A172 (cell line): Measurements from ENCODE around the gene SLC16A14. TPM values are rescaled to one million over a fixed set of nuclear protein-coding genes. Genes with fewer than 3 reads are reported as not detected.

Experiments used
- DNase-seq: peaks from one replicate; pipeline ENCODE4 v3.0.0-alpha.2; 2015; ENCODE audit warnings: low spot score
- total RNA-seq: library from RNA; depleted of rRNA; stranded (reverse); fragments of >200 nt; shearing (Covaris generic); gene quantifications from 2 replicates; pipeline ENCODE4 v1.2.3, GENCODE V29; 2014; rRNA removed

Gene SLC16A14
- total RNA-seq, 1 experiment from 2014 or later, result not detected

DNA sequence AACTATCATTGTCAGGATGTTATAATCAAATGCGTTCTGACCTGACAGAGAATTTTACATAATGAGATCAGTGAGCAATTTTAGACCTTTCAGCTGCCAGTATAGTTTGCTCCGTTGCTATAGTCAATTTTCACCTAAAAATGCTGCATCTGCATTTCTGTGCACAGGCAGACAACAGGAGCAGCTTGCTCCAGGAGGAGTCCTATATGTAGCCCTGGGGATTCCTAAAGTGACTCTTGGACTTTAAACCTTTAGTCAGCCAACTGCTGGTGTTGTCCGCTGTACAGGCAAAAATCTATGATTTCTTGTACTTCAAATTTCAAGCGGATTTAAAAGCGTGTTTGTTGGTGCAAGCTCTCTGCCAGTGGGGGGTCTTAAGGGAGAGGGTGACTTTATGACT lies 25.7 kb downstream of the SLC16A14 start:
- DNase-seq, result no peak

DNA sequence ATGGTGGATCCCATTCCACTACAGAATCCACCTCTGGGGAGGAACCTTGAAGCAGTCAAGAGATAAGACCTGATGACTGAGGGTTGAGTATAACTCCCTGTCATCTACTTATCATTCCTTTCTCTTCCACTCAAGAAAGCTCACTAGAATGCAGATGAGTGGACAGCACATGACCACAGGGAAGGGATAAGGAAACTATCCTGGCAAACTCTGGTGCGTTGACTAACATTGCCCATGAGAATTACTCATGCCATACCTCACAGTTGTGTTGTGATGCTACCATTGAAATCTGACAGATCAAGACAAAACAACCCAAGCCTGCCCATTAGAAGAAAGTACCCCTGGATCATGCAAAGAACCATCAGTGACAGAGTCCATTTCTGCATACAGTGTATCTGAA lies 26.5 kb downstream of the SLC16A14 start:
- peak; percentile 24 for DNase-seq

DNA sequence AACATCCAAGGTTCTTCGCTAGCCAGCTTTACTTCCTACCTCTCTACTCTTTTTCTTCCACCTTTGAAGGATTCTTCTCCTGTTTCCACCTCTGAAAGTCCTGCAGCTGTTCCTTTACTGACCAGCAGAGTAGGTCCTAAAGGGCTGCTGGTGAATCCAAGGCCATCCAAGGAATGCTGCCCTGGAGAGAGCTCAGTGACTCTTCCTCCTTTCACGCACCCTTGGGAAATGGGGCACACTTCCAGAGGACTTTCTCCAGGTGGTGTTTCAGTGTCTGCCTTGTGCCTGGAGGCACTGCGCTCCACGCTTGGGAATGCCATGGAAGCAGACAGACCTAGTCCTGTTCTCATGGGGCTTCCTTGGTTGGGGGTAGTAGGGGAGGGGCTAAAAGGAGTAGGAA lies 45.4 kb downstream of the SLC16A14 start:
- DNase-seq, result no peak

DNA sequence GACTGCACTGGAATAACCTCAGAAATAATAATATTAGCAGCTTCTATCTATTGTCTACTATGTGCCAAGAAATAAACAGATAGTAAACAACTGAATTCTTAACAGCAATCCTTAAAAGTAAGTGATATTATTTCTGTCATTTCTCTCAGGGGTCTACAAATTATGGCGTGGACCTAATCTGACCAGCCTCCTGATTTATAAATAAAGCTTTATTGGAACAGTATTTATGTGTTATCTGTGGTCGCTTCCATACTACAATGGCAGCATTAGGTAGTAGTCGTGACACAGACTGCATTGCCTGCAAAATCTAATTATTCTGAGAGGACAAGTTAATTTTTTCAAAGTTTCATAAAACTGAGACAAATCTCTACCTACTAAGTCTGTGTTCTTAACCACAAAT lies 49.0 kb downstream of the SLC16A14 start:
- DNase-seq, result no peak

DNA sequence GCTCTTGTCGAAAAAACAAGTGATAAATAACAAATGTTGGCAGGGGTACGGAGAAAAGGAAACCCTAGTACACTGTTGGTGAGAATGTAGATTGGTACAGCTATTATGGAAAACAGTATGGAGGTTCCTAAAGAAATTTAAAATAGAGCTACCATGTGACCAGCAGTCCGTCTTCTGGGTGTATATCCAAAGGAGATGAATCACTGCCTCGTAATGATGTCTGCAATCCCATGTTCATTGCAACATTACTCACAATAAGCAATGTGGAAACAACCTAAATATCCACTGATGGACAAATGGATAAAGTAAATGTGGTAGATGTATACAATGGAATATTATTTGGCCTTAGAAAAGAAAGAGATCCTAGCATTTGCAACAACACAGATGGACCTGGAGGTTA lies 50.6 kb downstream of the SLC16A14 start:
- peak; percentile 68 for DNase-seq

DNA sequence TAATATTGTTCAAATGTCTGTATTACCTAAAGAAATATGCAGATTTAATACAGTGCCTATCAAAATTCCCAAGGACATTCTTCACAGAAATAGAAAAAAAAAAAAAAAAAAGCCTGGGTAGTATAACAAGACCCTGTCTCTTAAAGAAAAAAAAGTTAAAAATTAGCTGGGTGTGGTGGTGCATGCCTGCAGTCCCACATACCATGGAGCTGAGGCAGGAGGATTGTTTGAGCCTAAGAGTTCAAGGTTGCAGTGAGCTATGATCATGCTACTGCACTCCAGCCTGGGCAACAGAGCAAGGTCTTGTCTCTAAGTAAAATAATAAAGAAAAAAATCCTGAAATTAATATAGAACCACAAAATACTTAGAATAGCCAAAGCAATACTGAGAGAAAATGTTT lies 51.9 kb downstream of the SLC16A14 start:
- no peak for DNase-seq

DNA sequence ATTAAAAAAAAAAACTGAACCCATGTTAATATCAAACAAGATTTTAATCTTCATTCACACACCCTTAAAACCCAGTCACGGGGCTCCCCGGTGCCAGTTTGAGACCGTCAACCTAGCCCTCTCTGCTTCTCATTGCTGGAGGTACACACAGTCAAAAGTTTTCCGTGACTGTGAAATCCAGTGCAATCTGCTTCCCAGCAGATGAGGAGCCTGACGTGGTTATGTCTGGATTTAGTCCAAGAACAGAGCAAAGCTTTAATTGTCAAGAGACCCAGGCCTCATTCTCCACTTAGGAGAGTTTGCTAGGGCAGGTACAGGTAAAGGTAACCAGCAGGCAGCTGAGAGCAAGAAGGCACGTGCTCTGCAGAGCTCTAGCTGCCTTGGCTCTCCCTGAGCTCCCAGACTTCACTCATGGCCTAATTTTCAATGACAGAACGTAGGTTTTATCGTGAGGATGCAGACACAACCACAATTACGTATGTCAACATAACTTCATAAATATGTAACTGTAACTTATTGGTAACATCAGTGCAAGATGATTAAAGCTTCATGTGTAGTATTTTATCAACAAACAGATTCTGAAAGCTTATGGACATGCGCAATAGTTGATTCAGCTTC lies 56.3 kb downstream of the SLC16A14 start:
- no peak for DNase-seq

DNA sequence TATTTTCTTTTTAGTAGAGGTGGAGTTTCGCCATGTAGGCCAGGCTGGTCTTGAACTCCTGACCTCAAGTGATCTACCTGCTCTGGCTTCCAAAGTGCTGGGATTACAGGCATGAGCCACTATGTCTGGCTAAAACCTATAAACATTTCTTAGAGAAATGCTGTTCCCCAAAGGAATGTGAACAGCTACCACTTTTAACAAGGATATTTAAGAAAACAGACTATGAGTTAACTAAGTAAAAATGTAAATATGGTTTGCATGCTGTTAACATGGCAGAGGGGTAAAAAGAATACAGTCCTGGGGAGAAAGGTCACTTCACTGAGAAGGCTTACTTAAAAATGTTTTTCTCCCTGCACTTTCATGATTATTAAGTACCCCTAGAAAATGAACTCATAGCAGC lies 57.1 kb downstream of the SLC16A14 start:
- DNase-seq, result peak; percentile 9

DNA sequence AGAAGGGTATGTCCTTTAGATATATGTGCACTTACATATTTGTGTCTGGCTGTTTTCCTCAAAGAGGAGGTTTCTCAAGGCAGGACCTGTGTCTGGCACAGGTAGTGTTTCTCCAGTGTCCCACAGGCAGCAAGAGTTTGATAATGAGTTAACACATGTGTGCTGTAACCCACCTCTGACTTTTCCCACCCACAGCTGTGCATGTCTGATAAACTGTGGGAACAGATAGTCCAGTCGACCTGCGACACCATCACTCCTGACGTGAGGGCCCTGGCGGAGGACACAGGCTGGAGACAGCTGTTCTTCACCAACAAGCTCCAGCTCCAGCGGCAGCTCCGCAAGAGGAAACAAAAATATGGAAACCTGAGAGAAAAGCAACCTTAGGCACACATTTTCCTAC lies 58.2 kb downstream of the SLC16A14 start:
- no peak for DNase-seq

DNA sequence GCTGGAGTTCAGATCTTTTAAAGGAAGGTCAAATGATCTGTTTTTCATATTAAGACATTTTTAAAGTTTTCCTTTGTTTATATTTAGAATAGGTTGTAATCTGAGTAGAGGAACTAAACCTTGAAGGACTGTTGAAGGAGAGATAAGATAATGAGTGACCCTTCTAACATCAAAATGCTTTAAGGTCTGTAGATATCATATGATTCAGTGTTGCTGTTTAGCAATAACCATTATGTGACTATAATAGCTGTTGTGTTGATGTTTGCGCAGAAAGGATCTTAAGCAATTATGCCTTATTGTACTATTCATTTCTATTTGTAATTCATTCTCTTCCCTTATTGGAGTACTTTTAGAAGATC lies 60.0 kb downstream of the SLC16A14 start:
- no peak for DNase-seq

DNA sequence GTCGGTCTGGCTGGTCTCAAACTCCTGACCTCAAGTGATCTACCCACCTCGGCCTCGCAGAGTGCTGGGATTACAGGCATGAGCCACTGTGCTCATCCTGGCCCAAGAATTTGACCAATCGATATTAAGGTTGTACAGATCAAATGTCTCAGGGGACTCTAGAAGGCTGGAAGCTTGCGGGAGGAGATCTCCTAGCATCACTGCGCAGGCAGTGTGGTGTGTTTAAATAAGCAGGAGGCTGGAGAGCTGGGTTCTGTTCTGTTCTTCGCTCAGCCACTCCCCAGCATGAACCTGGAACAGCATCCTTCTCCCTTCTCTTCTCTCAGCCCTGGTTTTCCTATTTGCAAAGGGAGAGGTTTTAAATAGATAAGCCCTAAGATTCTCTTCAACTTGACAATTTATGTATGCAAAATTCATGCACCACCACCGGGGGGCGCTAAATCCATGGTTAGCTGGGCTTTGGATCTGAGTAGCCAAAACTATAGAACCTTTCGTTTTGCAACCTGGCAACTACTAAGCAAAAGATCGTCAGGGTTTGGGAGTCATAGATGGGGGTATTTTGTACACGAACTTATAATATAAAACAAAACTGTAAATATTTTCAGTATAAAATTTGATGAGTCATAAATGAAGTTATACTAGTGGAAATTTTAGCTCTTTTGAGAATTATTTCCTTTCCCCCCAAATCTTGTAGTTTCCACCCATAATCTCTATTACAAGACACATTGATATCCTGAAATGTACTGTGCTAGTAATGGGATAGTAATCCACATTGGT lies 60.6 kb downstream of the SLC16A14 start:
- DNase-seq, result peak; percentile 64

DNA sequence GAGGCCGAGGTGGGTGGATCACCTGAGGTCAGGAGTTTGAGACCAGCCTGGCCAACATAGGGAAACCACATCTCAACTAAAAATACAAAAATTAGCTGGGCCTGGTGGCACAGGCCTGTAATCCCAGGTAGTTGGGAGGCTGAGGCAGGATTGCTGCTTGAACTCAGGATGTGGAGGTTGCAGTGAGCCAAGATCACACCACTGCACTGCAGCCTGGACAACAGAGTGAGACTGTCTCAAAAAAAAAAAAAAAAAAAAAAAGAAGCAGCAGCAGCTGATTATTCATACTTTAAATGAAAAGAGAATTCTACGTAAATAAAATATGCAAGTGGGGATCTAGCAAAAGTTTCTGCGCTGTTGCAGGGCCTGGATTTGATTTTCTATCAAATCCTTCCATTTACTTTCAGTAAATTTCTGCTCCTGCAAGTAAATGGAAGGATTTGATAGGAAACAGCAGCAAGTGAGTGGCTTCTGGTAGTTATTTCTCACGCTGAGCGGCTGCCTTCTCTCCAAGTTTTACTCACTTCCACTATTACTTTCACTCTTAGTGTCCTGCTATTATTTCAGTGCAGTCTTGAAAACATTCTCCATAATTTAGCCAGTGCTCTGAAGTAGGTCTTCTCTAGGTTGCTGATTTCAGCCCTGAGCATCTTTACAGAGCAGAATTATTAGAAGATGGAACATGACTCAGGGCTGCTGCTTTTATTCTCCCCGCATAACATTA lies 68.4 kb downstream of the SLC16A14 start:
- no peak for DNase-seq

DNA sequence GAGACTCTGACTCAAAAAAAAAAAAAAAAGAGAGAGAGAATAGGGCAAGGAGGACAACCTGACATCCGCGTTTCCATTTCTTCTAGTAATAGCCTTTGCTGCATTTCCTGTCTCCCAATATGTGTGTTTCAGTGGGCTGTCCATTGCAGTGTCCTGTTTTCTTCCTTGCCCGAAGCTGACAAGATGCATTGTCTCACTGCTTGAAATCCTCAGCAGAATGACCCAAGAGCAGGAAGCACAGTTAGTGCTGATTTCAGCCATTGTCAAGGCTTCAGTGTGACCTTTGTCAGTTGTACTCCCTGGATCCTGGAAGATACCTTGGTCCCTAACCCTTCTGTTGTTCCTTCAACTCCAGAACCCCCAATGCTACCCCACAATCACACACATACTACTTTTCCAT lies 71.2 kb downstream of the SLC16A14 start:
- DNase-seq, result no peak

DNA sequence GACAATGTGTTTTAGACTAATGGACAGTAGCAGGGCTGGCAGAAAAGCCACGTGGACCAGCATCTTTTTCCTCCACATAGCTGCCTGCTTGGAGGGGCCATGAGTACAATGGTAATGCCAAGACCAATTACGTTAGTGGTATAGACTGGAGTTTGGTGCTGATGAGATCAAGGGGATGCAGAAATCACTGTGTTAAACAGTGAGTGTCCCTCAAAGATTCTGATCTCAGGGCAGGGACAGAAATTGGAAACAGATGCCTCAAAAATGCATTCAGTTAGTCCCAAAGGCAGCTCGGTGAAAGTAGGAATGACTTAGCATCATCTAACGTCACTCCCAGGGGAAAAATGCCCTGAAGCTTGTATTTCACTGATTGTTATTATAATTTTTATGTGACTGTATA lies 72.4 kb downstream of the SLC16A14 start:
- DNase-seq, result no peak

DNA sequence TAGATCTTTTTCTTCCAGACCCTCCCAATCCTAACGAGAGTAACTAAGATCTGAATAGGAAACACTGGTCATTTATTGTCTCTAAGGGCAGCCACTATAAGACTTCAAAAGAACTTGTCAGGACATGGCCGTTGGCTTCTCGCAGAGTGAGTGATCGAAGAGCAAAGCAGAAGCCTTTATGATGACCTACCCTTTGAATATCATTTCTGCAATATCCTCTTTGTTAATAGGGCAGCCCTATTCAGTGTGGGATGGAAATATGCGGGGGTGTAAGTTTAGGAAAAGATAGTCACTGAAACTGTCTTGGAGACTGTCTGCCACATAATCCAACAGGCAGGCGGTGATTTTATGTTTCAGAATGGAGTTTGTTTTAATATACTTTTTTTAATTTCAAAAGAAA lies 75.5 kb downstream of the SLC16A14 start:
- DNase-seq, result no peak

Other genes starting within 250 kb of the SLC16A14 start
- gene TRIP12, start 146.9 kb downstream of the SLC16A14 start, total RNA-seq, result 106 and 141 TPM in 2 replicates
- gene FBXO36, start 146.4 kb downstream of the SLC16A14 start, total RNA-seq, result 3.3 and 3.8 TPM in 2 replicates
- 18.9 and 22.6 TPM in 2 replicates for gene SP110, start 151.1 kb upstream of the SLC16A14 start, total RNA-seq
- 0.65 and 1.6 TPM in 2 replicates for gene SP140, start 156.8 kb upstream of the SLC16A14 start, total RNA-seq